Germinal center (tissue), 1 donor: Measurements from ENCODE around the gene KIAA1671.

Experiments used
- DNase-seq: peaks from one replicate; pipeline ENCODE4 v3.0.0; 2012; ENCODE audit warnings: mixed read lengths, low spot score

The KIAA1671 gene

GRCh38 chr22:25045159-25045558, 92.6 kb downstream of the KIAA1671 start:
- DNase-seq: no peak

GRCh38 chr22:25048071-25048470, 95.6 kb downstream of the KIAA1671 start:
- no peak for DNase-seq

DNA sequence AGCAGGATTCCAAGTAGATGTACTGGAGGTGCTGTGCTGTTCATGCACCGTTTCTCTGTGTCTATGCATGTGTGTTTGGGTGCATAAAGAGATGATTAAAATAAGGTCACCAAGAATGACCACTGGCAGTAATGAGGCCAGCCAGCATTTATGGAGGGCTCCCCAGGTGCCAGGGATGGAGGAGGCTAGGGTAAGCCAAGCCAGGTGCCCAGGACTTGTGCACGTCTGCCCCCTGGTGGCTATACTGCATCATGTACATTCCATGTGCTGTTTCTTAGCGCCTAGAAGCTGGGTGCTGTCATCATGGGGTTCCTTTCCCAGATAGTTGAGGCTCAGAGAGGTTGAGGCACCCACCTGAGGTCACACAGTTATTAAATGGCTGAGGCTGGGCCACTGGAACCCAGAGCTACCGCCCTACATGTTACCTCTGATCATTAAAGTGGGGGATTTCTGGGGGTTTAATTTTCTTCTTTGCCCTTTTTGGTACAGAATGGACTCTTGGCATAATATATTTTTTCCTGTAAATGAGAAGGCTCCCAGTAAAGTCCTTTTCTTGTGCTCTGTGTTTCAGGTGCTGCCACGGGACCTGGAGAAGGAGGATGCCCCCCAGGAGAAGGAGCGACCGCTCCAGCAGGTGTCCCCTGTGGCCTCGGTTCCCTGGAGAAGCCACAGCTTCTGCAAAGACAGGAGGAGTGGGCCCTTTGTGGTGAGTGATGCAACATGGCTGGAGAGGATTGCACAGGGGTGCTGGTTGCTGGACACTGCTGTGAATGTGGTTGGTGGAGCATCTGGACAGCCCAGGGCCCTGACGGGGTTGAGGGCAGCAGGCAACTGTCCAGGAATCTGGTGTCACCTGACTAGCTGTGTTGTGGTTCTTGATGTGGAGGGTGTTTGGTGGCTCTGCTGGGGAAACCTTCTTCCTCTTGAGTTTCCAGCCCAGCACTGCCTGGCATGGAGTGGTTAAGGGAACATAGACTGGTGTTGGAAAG, 96.4 kb downstream of the KIAA1671 start:
- DNase-seq: peak; percentile 76

GRCh38 chr22:25049770-25050169, 97.3 kb downstream of the KIAA1671 start:
- no peak for DNase-seq

- DNase-seq: no peak
Observed at GRCh38 chr22:25050566-25050965, 98.0 kb downstream of the KIAA1671 start.

- peak; percentile 17 for DNase-seq
Observed at GRCh38 chr22:25051073-25051472, 98.6 kb downstream of the KIAA1671 start.

DNA sequence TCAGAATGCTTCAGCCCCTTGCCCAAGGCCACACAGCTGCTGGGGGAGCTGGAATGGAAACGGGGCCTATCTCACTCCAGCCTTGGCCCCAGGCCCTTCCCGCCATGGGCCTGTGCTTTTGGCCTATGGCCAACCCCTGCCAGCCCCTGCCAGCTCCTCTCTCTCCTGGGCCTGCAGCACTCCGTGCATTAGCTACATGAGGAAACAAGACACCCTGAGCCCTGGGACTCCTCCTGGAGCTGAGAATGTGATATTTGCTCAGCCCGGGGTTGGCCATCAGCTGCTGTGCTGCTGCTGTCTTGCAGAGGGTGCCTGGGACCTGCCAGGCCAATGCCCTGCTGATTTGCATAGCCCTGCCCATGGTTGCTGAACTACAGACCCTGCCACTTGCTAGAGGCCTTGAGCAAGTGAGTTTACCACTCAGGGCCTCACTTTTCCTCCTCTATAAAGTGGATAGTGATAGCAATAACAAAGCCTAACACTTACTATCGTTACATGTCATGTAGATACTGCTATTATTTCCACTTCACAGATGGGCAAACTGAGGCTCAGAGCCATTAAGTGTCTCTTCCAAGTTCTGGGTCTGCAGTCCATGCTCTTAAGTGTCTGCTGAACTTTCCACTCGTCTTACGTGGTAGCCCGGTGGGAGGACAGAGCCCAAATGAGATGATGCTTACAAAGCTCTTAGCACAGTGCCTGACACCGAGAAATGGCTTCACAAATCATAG, 99.6 kb downstream of the KIAA1671 start:
- no peak for DNase-seq

DNA sequence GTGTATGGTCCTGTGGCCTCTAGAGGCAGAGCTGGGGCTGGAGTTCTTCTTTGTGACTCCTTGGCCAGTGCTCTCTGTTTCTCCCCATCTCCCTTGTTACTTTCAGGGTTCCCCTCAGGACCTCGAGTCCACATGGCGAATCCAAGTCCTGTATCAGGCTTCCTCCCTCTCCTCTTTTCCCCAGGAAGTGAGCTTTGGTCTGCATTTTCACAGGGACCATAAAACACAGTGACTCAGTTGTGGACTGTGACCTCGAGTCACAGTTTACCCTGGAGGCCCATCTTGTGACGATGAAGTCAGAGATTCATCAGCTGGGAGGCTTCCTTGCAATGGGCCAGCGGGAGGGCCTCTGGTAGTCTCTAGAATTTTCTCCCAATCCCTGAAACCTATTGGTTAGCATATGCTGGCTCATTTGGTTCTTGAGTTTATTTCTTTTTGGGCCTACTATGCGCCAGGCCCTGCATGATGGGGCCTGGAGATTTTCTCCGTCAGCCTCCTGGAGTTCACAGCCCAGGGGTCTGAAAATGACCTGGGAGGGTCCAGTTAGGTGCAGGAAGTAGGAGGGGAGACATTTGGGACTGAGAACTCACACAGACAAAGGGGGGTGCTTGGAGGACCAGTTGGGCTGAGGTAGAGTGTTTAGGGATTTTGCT, 100.8 kb downstream of the KIAA1671 start:
- no peak for DNase-seq

DNA sequence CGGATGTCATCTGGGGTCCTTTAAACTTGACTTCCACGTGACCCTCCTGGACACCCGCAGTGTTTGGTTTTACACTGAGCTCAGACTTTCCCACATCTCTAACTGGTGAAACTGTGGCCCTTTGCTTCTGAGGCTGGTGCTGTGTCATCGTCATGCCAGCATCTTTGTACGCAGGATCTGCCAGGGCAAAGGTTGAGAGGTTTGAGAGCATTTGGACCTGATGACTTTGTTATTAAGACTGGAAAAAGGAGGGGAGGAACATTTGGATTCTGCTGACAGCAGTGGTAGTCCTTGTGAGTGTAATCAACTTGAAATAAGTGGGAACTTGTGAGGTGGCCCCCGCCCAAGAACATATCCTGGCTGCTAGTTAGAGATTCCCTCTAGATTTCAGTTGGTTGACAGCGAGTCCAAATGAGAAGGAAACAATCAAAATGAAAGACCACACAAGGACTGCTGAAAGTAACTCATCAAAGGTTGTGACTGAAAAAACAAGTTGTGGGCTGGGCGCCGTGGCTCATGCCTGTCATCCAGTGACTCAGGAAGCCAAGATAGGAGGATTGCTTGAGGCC, 102.5 kb downstream of the KIAA1671 start:
- no peak for DNase-seq

GRCh38 chr22:25057013-25057881, 104.7 kb downstream of the KIAA1671 start:
- peak; percentile 60 for DNase-seq

DNA sequence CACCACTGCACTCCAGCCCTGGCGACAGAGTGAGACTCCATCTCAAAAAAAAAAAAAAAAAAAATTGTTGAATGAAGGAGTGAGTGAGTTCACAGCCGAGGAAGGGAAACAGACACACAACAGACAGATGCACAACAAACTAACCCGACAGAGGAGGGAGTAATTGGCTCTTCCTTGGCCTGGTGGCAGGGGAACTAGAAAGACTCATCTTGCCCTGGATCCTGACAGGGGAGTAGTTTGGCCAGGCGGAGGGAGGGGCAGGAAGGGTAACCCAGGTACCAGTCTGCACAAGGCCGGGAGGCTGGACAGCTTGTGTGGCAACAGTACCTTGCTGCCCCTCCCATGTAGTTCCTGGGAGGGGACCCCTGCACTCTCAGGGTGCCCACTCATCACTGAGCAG, 106.9 kb downstream of the KIAA1671 start:
- no peak for DNase-seq

DNA sequence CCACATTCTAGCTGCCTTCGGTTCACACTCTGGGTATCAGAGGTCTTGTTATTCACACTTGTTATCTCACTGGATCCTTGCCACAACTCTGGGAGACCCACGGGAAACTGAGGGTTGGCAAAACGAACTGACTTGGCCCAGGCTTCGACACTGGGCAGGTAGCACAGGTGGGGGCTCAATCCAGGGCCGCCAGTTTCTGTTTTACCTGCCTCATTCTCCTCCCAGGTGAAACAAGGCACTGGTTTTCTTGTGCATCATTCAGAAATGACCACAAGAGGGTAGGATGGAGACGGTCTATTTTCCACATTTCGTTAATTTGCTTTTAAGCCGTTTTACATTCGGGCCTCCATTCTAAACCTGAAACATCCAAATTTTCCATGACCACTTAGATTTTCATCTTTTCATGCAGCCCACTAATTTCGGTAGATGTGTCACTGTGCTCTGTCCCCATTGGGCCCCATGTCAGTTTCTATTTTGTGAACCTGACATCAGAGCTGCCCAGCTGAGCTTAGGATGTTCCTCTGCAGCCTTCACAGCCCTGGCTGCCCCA, 108.1 kb downstream of the KIAA1671 start:
- no peak for DNase-seq

GRCh38 chr22:25061134-25061533, 108.6 kb downstream of the KIAA1671 start:
- DNase-seq: no peak

- DNase-seq: no peak
Observed at GRCh38 chr22:25061605-25062376, 109.3 kb downstream of the KIAA1671 start.

GRCh38 chr22:25062386-25063085, 110.0 kb downstream of the KIAA1671 start:
- no peak for DNase-seq

- DNase-seq: no peak
Observed at GRCh38 chr22:25064894-25065560, 112.5 kb downstream of the KIAA1671 start.

DNA sequence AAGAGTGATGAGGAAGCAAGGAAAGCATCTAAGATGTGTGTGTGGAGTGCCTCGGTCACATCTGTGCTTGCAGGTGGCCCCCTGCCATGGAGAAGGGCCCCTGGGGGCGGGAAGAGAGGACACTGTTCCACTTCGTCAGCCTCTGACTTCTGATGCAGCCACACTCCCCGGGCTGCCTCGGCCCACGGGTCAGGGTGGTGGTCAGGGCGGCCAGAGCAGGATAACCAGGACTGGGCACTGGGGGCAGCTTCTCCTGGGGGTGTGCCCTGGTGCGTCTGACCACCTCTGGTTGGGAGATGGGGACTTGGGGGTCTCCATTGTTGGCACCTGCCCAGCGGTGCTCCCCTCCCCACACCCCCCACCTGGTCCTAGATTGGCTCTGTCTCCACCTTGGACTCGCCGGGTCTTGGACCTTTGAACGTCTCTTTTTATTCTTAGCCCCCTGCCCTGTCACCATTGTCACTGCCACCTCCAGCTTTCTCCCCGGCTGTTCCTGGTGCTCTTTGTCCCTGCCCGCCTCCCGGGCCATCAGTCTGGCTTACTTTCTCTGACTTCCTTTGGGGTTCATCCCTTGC, 114.4 kb downstream of the KIAA1671 start:
- no peak for DNase-seq

DNA sequence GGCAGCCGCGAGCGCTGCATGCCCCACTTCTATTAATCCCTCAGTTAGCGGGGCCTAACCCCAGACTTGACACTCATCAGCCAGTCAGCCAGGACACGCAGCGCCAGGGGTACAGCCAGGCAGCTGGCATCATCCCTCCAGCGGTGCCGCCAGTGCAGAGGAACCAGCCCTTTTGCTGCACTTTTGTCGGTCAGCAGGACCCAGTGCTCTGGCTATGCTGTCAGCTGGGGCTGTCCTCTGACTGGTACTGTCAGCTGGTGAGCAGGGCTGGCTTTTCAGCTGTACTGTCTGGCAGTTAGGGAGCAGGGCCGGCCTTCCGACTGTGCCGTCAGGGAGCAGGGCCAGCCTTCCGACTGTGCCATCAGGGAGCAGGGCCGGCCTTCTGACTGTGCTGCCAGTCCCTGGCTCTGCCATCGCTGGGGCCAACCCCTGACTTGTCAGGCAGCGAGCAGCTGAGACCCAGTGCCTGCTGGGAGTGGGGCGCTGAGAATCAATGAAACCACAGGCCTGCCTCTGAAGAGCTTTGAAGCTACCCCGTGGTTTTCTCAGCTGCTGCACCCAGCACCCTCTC, 115.4 kb downstream of the KIAA1671 start:
- DNase-seq: no peak
